AG04450 (cell line): Measurements from ENCODE around the gene SAMSN1. TPM values are rescaled to one million over a fixed set of nuclear protein-coding genes. Genes with fewer than 3 reads are reported as not detected.

Experiments
- CTCF ChIA-PET: fragments of 300-600, 350-600 bp; formaldehyde crosslinking; extraction: SDS; loops from one replicate; lab custom pipeline; 2022; ENCODE audit warnings: antibody characterized with exemption, inconsistent platforms; lab: Charles Lee
- POLR2A ChIA-PET: fragments of 350-600 bp; formaldehyde crosslinking; extraction: SDS; loops from one replicate; lab custom pipeline; 2021; ENCODE audit warnings: antibody characterized with exemption, inconsistent platforms; lab: Yijun Ruan, JAX
- DNase-seq: peaks from one replicate; pipeline ENCODE4 v3.0.0-alpha.2; 2011; ENCODE audit warnings: low read depth, low spot score
- H3K27ac ChIP-seq: one replicate; pipeline ENCODE4 v1.5.1; 2012; ENCODE audit warnings: low read depth, low read length, control low read depth
- H3K27me3 ChIP-seq: one replicate; pipeline ENCODE4 v1.6.0; 2012; ENCODE audit warnings: low read length; ENCODE audit not compliant: control insufficient read depth, insufficient read depth
- H3K4me3 ChIP-seq: 2 replicates; pipeline ENCODE4 v1.5.1; 2011; ENCODE audit warnings: mild to moderate bottlenecking, low read depth, low read length, control low read depth
- H3K9me3 ChIP-seq: 2 replicates; pipeline ENCODE4 v1.5.1; 2012; ENCODE audit warnings: low read length; ENCODE audit not compliant: control insufficient read depth, insufficient read depth
- CTCF ChIP-seq: IDR thresholded peaks from 2 replicates; pipeline ENCODE4 v1.5.1; 2011; ENCODE audit warnings: low read depth, low read length, control low read depth, inconsistent platforms
- polyA plus RNA-seq: library from polyadenylated mRNA; depleted of rRNA; stranded (reverse); fragments of >200 nt; gene quantifications from 2 replicates; pipeline ENCODE4 v1.2.3, GENCODE V29; 2011

SAMSN1 gene
- polyA plus RNA-seq, 1 experiment = not detected

GRCh38 chr21:14488672-14489204, 57.4 kb downstream of the SAMSN1 start:
- H3K4me3 ChIP-seq = no peak overlapping the region
- no peaks in the 10 kb centered on the region for H3K27me3 ChIP-seq
- ChIA-PET CTCF (no interaction called here), POLR2A (no interaction called here)
- no peak for TF ChIP-seq CTCF
- H3K9me3 ChIP-seq = peaks cover 4% of the 10 kb centered on the region
- DNase-seq = no peak
- no peak overlapping the region for H3K27ac ChIP-seq

GRCh38 chr21:14487490-14488432, 58.4 kb downstream of the SAMSN1 start:
- no peaks in the 10 kb centered on the region for H3K27me3 ChIP-seq
- DNase-seq = no peak
- peaks cover under 1% of the 10 kb centered on the region for H3K9me3 ChIP-seq
- CTCF ChIA-PET = no interaction called here
- no peak overlapping the region for H3K4me3 ChIP-seq
- POLR2A ChIA-PET = no interaction called here
- H3K27ac ChIP-seq = no peak overlapping the region
- no peak for TF ChIP-seq CTCF

- DNase-seq = no peak
- H3K27ac ChIP-seq = no peak overlapping the region
- POLR2A ChIA-PET = no interaction called here
- CTCF ChIA-PET = no interaction called here
- H3K9me3 ChIP-seq = no peaks in the 10 kb centered on the region; the same call in 1 of the 2 replicates
- no peaks in the 10 kb centered on the region for H3K27me3 ChIP-seq
- TF ChIP-seq CTCF = no peak
- H3K4me3 ChIP-seq = no peak overlapping the region
These were observed 59.2 kb downstream of the SAMSN1 start for GRCh38 chr21:14486869-14487268.

- Histone ChIP-seq H3K27ac (no peak overlapping the region), H3K9me3 (no peaks in the 10 kb centered on the region; the same call in 1 of the 2 replicates), H3K4me3 (no peak overlapping the region), H3K27me3 (no peaks in the 10 kb centered on the region)
- ChIA-PET CTCF (no interaction called here), POLR2A (no interaction called here)
- no peak for DNase-seq
- TF ChIP-seq CTCF = no peak
These were observed 61.7 kb downstream of the SAMSN1 start for GRCh38 chr21:14484188-14485009.
